K562 (cell line): ENCODE data around the gene SLC39A11. TPM values are rescaled to one million over a fixed set of nuclear protein-coding genes. Genes with fewer than 3 reads are reported as not detected.

Source experiments
- ATAC-seq: fragments of 200-7000 bp; cut with Tn5 transposase; 3 replicates; pipeline ENCODE4 v1.9.1; 2020; ENCODE audit warnings: moderate library complexity
- BruUV-seq: library from RNA; stranded (reverse); fragments of 400-500 nt; replicated peaks from 2 replicates; lab custom pipeline; 2021; lab: Mats Ljungman, UMichigan
- CTCF ChIA-PET: fragments of 300-600 bp; formaldehyde crosslinking; extraction: SDS; loops from one replicate; lab custom pipeline; 2021; ENCODE audit warnings: low intra/inter-chr PET ratio; lab: Yijun Ruan, JAX
- POLR2A ChIA-PET: fragments of 300-600, 350-650 bp; sonication (Branson Sonifier 250); formaldehyde crosslinking; extraction: SDS; loops from one replicate; lab custom pipeline; 2021; ENCODE audit warnings: antibody characterized with exemption, inconsistent platforms; lab: Yijun Ruan, JAX
- DNase-seq, 4 experiments: peaks; one replicate each; pipeline versions ENCODE4 v3.0.0 to v3.0.0-alpha.2; 2011 to 2018; ENCODE audit warnings: low spot score in 3 of 4, mixed read lengths in 3 of 4; ENCODE audit errors: extremely low read depth in 1 of 4
- FAIRE-seq: peaks from 2 replicates; lab custom pipeline; 2011; peaks lifted over from hg19 to GRCh38; lab: Jason Lieb, UNC
- H2AFZ ChIP-seq: 2 replicates; pipeline ENCODE4 v1.6.0; 2011; ENCODE audit warnings: low read depth, low read length, control low read depth, inconsistent platforms
- H3K27ac ChIP-seq: fragments of 200-600 bp; 3 replicates; pipeline ENCODE4 v1.8.0; 2011; ENCODE audit warnings: low read depth, mild to moderate bottlenecking, control low read depth, inconsistent platforms, low read length, moderate library complexity, mixed read lengths; ENCODE audit errors: extremely low read depth
- H3K27me3 ChIP-seq, 2 experiments: fragments of 300-600 bp in 1 of 2; 2 replicates in 1 of 2; 3 replicates in 1 of 2; pipeline versions ENCODE4 v1.6.0 to v1.8.0; 2011; ENCODE audit warnings: inconsistent platforms in 2 of 2, low read length in 2 of 2, mild to moderate bottlenecking in 1 of 2, mixed read lengths in 1 of 2, moderate library complexity in 1 of 2; ENCODE audit not compliant: control insufficient read depth in 2 of 2, insufficient read depth in 2 of 2
- H3K36me3 ChIP-seq: fragments of 300-600 bp; 3 replicates; pipeline ENCODE4 v1.8.0; 2011; ENCODE audit warnings: mild to moderate bottlenecking, low read length, inconsistent platforms; ENCODE audit not compliant: control insufficient read depth, insufficient read depth
- H3K4me1 ChIP-seq, 2 experiments: fragments of 200-600 bp in 1 of 2; replicated peaks in 1 of 2; 2 replicates in 1 of 2; 3 replicates in 1 of 2; pipeline versions ENCODE4 v1.5.1 to v1.8.0; 2011; ENCODE audit warnings: inconsistent platforms in 2 of 2, low read length in 2 of 2, mild to moderate bottlenecking in 1 of 2, mixed read lengths in 1 of 2, moderate library complexity in 1 of 2; ENCODE audit not compliant: control insufficient read depth in 2 of 2, insufficient read depth in 2 of 2
- H3K4me2 ChIP-seq: 2 replicates; pipeline ENCODE4 v1.6.1; 2011; ENCODE audit warnings: low read length, control low read depth, inconsistent platforms, mixed read lengths; ENCODE audit not compliant: insufficient read depth
- H3K4me3 ChIP-seq: fragments of 200-600 bp; sonication (generic), shearing (Covaris generic); 2 replicates; pipeline ENCODE4 v1.5.1; 2016; ENCODE audit warnings: control low read depth, inconsistent platforms
- H3K79me2 ChIP-seq: fragments of 200-600 bp; 3 replicates; pipeline ENCODE4 v1.8.0; 2011; ENCODE audit warnings: low read length, inconsistent platforms; ENCODE audit not compliant: control insufficient read depth, insufficient read depth
- H3K9ac ChIP-seq, 2 experiments: 2 replicates each; pipeline versions ENCODE4 v1.6.0 to v1.6.1; 2011; ENCODE audit warnings: low read depth in 2 of 2, low read length in 2 of 2, control low read depth in 1 of 2, inconsistent platforms in 1 of 2, mild to moderate bottlenecking in 1 of 2, mixed read lengths in 1 of 2; ENCODE audit not compliant: insufficient read depth in 1 of 2
- H3K9me1 ChIP-seq: one replicate; pipeline ENCODE4 v1.6.0; 2011; ENCODE audit warnings: inconsistent platforms, mild to moderate bottlenecking, low read length, moderate library complexity; ENCODE audit not compliant: control insufficient read depth, insufficient read depth
- H3K9me3 ChIP-seq: replicated peaks from 2 replicates; pipeline ENCODE4 v1.5.1; 2011; ENCODE audit warnings: low read depth, low read length, inconsistent platforms; ENCODE audit not compliant: control insufficient read depth, insufficient read depth
- H4K20me1 ChIP-seq: replicated peaks from 2 replicates; pipeline ENCODE4 v1.6.1; 2011; ENCODE audit warnings: low read length, inconsistent platforms, mixed read lengths; ENCODE audit not compliant: control insufficient read depth, insufficient read depth
- BRF1 ChIP-seq: IDR thresholded peaks from 3 replicates; pipeline ENCODE4 v1.6.1; 2011; ENCODE audit warnings: borderline replicate concordance, mild to moderate bottlenecking; ENCODE audit not compliant: insufficient read length; ENCODE audit errors: extremely low read depth
- CHD2 ChIP-seq: IDR thresholded peaks from 2 replicates; pipeline ENCODE4 v1.6.1; 2011; ENCODE audit warnings: low read depth, low read length
- HCFC1 ChIP-seq: IDR thresholded peaks from 2 replicates; pipeline ENCODE4 v1.6.1; 2012; ENCODE audit warnings: low read depth, low read length, improper control_type of control experiment
- MCM2 ChIP-seq: fragments of 450-650 bp; IDR thresholded peaks from 2 replicates; pipeline ENCODE4 v1.6.1; 2017; ENCODE audit warnings: low read depth, mild to moderate bottlenecking
- PRMT5 ChIP-seq: sonication (generic); formaldehyde crosslinking; IDR thresholded peaks from 2 replicates; pipeline ENCODE4 v1.5.0; 2020; ENCODE audit warnings: missing genetic modification reagents
- SIRT6 ChIP-seq: IDR thresholded peaks from one replicate; pipeline ENCODE4 v1.6.1; 2012; ENCODE audit warnings: low read depth, mild to moderate bottlenecking, control low read depth, inconsistent platforms, low read length, moderate library complexity
- SRF ChIP-seq, 2 experiments: fragments of 250-450, 450-650 bp in 1 of 2; sonication (Bioruptor Pico) in 1 of 2; sonication (generic) in 1 of 2; formaldehyde crosslinking; IDR thresholded peaks; 2 replicates each; pipeline versions ENCODE4 v1.5.0 to v1.5.1; 2020 to 2022; ENCODE audit warnings: mild to moderate bottlenecking in 1 of 2, missing genetic modification reagents in 1 of 2
- ZNF79 ChIP-seq: fragments of 250-450 bp; sonication (Bioruptor Pico); IDR thresholded peaks from 2 replicates; pipeline ENCODE4 v1.4.0; 2020; ENCODE audit warnings: low read depth, mild to moderate bottlenecking, moderate library complexity
- in situ Hi-C: fragments of 300-500 bp; cut with MboI; formaldehyde crosslinking; loops from 4 replicates; pipeline ENCODE4 v1.15.0; 2018; ENCODE audit warnings: inconsistent platforms, mixed read lengths
- intact Hi-C: fragments of 100-400 bp; cut with micrococcal nuclease; formaldehyde crosslinking; loops from 2 replicates; pipeline ENCODE4 v1.14.2; 2022
- polyA plus RNA-seq, 8 experiments: library from polyadenylated mRNA; depleted of rRNA in 4 of 8; stranded (reverse) in 5 of 8; unstranded in 3 of 8; fragments of >200 nt; fragmentation: Nextera tagmentation in 2 of 8; fragmentation: Illumina TruSeq in 1 of 8; extraction: Ambion mirVana in 2 of 8; extraction: Trizol in 1 of 8; gene quantifications; 2 replicates each; pipeline versions ENCODE4 v1.2.1 to v1.2.3, GENCODE V29; 2011 to 2014; ENCODE audit warnings: inconsistent platforms in 1 of 8, missing spikeins in 1 of 8
- total RNA-seq, 7 experiments: library from RNA; depleted of rRNA in 6 of 7; stranded (reverse); fragments of >200 nt in 6 of 7; fragmentation: Illumina TruSeq in 2 of 7; extraction: Trizol in 2 of 7; gene quantifications; 2 replicates each; pipeline versions ENCODE4 v1.2.1 to v1.2.3, GENCODE V29; 2011 to 2021; ENCODE audit warnings: low replicate concordance in 1 of 7

SLC39A11 gene
- total and polyA plus RNA-seq, 9 of the 15 experiments (the other 6 are each of a cell fraction or from before 2014, with no cell fraction given): 10.5 to 26.4 (median 13.4) TPM

GRCh38 chr17:73018599-73018998, 73.9 kb downstream of the SLC39A11 start:
- DNase-seq (no peak), FAIRE-seq (no peak), ATAC-seq (no peak)
- H3K9me1 ChIP-seq: no peaks in the 10 kb centered on the region
- BruUV-seq: no TSS peak
- H3K4me3 ChIP-seq: no peak overlapping the region
- H3K36me3 ChIP-seq: no peaks in the 10 kb centered on the region
- H2AFZ ChIP-seq: no peak overlapping the region
- H3K9ac ChIP-seq: no peak overlapping the region
- no peaks in the 10 kb centered on the region for H3K27me3 ChIP-seq
- H3K27ac ChIP-seq: no peak overlapping the region
- H3K9me3 ChIP-seq: no peaks in the 10 kb centered on the region
- POLR2A ChIA-PET: interaction anchor here (1.0 kb wide), 1 partner anchor 18 kb away, joined by 3 read pairs; no protein-coding TSS in a partner anchor
- no peaks in the 10 kb centered on the region for H4K20me1 ChIP-seq
- in situ Hi-C loops (no loop called here), intact Hi-C loops (no loop called here)
- TF ChIP-seq ZNF79 (CRISPR knock-in tag): no peak
- TF ChIP-seq SRF (CRISPR knock-in tag; IDR thresholded peaks at IDR 0.05): no peak
- TF ChIP-seq HCFC1: no peak
- no peak for TF ChIP-seq BRF1
- no peak for TF ChIP-seq PRMT5 (CRISPR knock-in tag)
- no peak for TF ChIP-seq SIRT6
- TF ChIP-seq MCM2: no peak
- TF ChIP-seq CHD2: no peak
- TF ChIP-seq, all 486 proteins: peak for 0
- H3K4me1 ChIP-seq: no peaks in the 10 kb centered on the region; a peak in 1 of 5 replicates
- H3K4me2 ChIP-seq: no peak overlapping the region
- CTCF ChIA-PET: no interaction called here
- H3K79me2 ChIP-seq: no peaks in the 10 kb centered on the region
